Vagina (tissue), 2 donors: ENCODE measurements around the gene SHMT1. TPM values are rescaled to one million over a fixed set of nuclear protein-coding genes. Genes with fewer than 3 reads are reported as not detected.
"Not testable (repeated sequence)": the region's sequence is repeated elsewhere in the genome, so short reads cannot be mapped to it uniquely, and the experiment has no call there.

Experiments
- DNase-seq, 2 donors: peaks; one replicate each; pipeline ENCODE4 v3.0.0-alpha.2; 2017; ENCODE audit errors: extremely low spot score in 2 of 2
- H3K27ac ChIP-seq: fragments of 200-600 bp; sonication (generic); one replicate; pipeline ENCODE4 v1.5.1; 2019
- H3K27me3 ChIP-seq: fragments of 200-600 bp; sonication (generic); one replicate; pipeline ENCODE4 v1.5.1; 2019
- H3K36me3 ChIP-seq, 2 donors: fragments of 200-600 bp; sonication (generic); one replicate each; pipeline ENCODE4 v1.5.1; 2017 to 2019
- H3K4me1 ChIP-seq: fragments of 200-600 bp; sonication (generic); one replicate; pipeline ENCODE4 v1.5.1; 2019
- H3K4me3 ChIP-seq, 2 donors: fragments of 200-600 bp; sonication (generic); 1 replicate in 1 of 2; 2 replicates in 1 of 2; pipeline ENCODE4 v1.5.1; 2016 to 2019
- H3K9me3 ChIP-seq: fragments of 200-600 bp; sonication (generic); one replicate; pipeline ENCODE4 v1.5.1; 2019
- POLR2A ChIP-seq, 2 donors: fragments of 450-650 bp; IDR thresholded peaks; one replicate each; pipeline ENCODE4 v1.6.1; 2017; ENCODE audit warnings: antibody characterized with exemption in 2 of 2, mild to moderate bottlenecking in 2 of 2, moderate library complexity in 2 of 2
- POLR2AphosphoS5 ChIP-seq, 2 donors: sonication (generic); formaldehyde crosslinking; IDR thresholded peaks; one replicate each; pipeline ENCODE4 v1.9.0; 2017; ENCODE audit warnings: antibody characterized with exemption in 2 of 2, mild to moderate bottlenecking in 2 of 2, low read depth in 1 of 2; ENCODE audit not compliant: insufficient read depth in 1 of 2
- intact Hi-C: fragments of 100-400 bp; cut with DNase I; formaldehyde crosslinking; loops from one replicate; pipeline ENCODE4 v1.15.1; 2023
- total RNA-seq: library from RNA; depleted of rRNA; stranded (reverse); fragments of >200 nt; gene quantifications from one replicate; pipeline ENCODE4 v1.2.3, GENCODE V29; 2016
- TF ChIP-seq, protein P1 (sequence below), 3 experiments: fragments of 450-650 bp in 2 of 3; fragments of 200-600 bp in 1 of 3; sonication (generic) in 1 of 3; IDR thresholded peaks; one replicate each; pipeline ENCODE4 v1.5.1; 2017 to 2019; ENCODE audit warnings: antibody characterized with exemption in 3 of 3, mild to moderate bottlenecking in 2 of 3, moderate library complexity in 2 of 3

SHMT1 gene
- total RNA-seq, 1 donor from 2014 or later, result 31.4 TPM

DNA sequence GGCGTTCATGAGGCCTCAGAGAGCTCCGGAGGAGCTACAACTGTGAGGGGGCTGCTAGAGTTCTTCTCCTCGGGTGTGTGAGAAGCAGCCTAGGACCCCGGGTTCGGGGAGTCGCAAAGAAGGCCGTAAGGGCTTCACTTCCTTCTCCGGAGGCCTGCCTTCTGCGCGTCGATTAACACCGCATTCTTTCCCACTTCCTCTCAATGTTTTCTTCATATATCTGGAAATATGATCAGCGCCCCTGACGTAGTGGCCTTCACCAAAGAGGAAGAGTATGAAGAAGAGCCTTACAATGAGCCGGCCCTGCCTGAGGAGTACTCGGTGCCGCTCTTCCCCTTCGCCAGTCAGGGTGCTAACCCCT lies 47.8 kb downstream of the SHMT1 start:
- DNase-seq, result no peak
- Histone ChIP-seq H3K9me3 (no peaks in the 10 kb centered on the region), H3K27ac (peak overlapping the region; percentile 91), H3K27me3 (no peaks in the 10 kb centered on the region), H3K4me3 (peak overlapping the region; percentile 83 to 87), H3K4me1 (peaks cover 81% of the 10 kb centered on the region), H3K36me3 (peaks cover 0 to 15% of the 10 kb centered on the region in 2 donors)
- intact Hi-C loops, result no loop called here
- TF ChIP-seq POLR2A (IDR thresholded peaks at IDR 0.05), result no peak
- no peak for TF ChIP-seq POLR2AphosphoS5 (IDR thresholded peaks at IDR 0.05; ENCODE audit: insufficient read depth in 1 of 2, low read depth in 1 of 2)
- TF ChIP-seq, protein P1, sequence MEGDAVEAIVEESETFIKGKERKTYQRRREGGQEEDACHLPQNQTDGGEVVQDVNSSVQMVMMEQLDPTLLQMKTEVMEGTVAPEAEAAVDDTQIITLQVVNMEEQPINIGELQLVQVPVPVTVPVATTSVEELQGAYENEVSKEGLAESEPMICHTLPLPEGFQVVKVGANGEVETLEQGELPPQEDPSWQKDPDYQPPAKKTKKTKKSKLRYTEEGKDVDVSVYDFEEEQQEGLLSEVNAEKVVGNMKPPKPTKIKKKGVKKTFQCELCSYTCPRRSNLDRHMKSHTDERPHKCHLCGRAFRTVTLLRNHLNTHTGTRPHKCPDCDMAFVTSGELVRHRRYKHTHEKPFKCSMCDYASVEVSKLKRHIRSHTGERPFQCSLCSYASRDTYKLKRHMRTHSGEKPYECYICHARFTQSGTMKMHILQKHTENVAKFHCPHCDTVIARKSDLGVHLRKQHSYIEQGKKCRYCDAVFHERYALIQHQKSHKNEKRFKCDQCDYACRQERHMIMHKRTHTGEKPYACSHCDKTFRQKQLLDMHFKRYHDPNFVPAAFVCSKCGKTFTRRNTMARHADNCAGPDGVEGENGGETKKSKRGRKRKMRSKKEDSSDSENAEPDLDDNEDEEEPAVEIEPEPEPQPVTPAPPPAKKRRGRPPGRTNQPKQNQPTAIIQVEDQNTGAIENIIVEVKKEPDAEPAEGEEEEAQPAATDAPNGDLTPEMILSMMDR (IDR thresholded peaks at IDR 0.05), result no peak

DNA sequence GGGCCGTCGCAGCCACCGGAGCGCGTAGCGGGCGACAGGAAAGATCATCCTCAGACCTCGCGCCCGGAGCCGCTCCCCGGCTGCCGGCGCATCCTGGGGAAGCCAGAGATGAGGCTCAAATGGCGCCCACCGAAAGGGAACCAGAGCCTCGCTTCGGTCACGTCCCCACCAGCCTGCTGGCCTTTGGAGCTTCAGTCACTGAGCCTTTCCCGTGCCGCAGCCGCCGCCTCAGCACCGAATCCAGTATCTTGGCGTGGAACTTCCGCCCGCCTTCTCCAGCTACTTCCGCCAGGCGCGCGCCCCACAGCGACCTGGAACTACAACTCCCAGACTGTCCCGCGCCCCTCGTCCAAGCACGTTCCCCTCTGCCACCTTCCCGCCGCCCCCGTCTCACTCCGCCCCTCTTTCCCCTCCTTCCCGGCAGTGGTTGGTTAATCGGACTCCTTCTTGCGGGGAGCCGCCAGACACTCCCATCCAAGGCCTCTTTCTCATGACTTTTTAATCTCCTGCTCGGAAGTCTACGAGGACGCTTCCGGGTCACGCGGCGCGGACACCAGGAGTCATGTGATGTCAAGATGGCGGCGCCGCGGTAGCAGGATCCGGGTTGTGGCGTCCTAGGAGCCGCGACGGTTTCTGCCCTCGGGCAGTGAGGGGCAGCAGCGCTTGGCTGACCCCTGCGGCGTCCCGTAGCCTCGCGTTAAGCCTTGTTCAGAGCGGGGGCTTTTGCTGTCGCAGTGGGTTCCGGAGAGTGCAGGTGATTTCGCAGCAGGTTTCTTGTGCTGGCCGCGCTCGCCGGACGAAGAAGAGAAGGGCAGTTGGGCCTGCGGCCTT lies 48.4 kb downstream of the SHMT1 start, which contains the start of the genes SMCR8 and TOP3A:
Gene SMCR8 (plus strand): TSS at position 563 of the 831 bp plus-strand sequence. CDS start 497 bp downstream, outside the sequence.
Gene TOP3A (minus strand): TSS at position 264 of the 831 bp plus-strand sequence. CDS start 216 bp downstream, at position 48.
- Histone ChIP-seq H3K4me1 (peaks cover 75% of the 10 kb centered on the region), H3K27ac (peak within 1 kb of the TSS; percentile 91), H3K27me3 (no peaks in the 10 kb centered on the region), H3K36me3 (peaks cover 0 to 15% of the 10 kb centered on the region in 2 donors), H3K9me3 (no peaks in the 10 kb centered on the region), H3K4me3 (peak within 1 kb of the TSS; percentile 83 to 87)
- intact Hi-C loops, result no loop called here
- TF ChIP-seq, protein P1 (IDR thresholded peaks at IDR 0.05), result peak in 1 of 3 experiments; percentile 11
- TF ChIP-seq POLR2A (IDR thresholded peaks at IDR 0.05) (peak in 1 of 2 donors; percentile 41), POLR2AphosphoS5 (IDR thresholded peaks at IDR 0.05; ENCODE audit: insufficient read depth in 1 of 2, low read depth in 1 of 2) (peak; percentile 95 to 97)
- peak; percentile 99 to 100 for DNase-seq

DNA sequence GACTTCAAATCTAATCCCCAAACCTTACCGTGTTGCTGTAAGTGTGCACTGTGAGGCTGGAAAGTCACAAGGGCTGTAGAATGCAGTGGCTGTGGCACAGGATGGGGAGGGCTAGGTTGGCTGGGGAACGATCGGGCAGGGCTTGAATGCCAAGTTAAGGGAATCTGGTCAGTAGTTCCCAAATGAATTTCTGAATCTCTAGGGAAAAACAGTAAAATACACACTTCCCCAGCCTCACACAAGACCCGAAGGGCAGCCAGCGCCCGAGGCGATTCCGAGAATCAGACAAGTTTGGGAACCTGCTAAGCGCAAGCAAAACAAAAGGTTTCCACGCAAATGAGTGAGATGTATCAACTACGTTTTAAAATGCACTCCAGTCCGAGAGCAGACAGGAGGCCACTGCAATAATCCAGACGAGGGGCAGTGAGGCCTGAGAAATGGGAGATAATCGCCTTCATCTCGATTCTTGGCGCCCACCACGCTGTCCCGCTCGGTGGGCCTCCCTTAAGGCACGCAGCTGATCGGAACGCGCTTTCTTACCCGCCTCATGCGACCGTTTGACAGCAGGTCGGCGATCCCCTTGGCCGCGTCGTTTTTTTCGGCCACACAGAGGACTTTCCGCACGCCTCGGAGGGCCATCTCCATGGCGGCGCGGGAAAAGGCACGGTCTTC lies 49.2 kb downstream of the SHMT1 start:
- no peak for DNase-seq
- H3K4me3 ChIP-seq, result peak overlapping the region; percentile 83 to 87
- H3K27ac ChIP-seq, result peak overlapping the region; percentile 91
- H3K27me3 ChIP-seq, result no peaks in the 10 kb centered on the region
- peaks cover 68% of the 10 kb centered on the region for H3K4me1 ChIP-seq
- H3K36me3 ChIP-seq, result peaks cover 0 to 15% of the 10 kb centered on the region in 2 donors
- intact Hi-C loops, result no loop called here
- TF ChIP-seq POLR2A (IDR thresholded peaks at IDR 0.05), result no peak
- TF ChIP-seq POLR2AphosphoS5 (IDR thresholded peaks at IDR 0.05; ENCODE audit: insufficient read depth in 1 of 2, low read depth in 1 of 2), result no peak
- TF ChIP-seq, protein P1 (IDR thresholded peaks at IDR 0.05), result no peak
- no peaks in the 10 kb centered on the region for H3K9me3 ChIP-seq

DNA sequence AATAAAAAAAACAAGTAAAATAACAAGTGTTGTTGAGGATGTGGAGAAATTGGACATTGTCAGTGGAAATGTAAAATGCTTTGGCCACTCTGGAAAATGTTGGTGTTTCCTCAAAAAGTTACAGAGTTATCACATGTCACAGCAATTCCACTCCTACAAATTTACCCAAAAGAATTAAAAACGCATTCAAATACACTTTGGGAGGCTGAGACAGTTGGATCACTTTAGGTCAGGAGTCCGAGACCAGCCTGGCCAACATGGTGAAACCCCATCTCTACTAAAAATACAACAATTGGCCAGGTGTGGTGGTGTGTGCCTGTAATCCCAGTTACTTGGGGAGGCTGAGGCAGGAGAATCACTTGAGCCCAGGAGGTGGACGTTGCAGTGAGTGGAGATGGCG lies 54.1 kb downstream of the SHMT1 start:
- Histone ChIP-seq H3K27ac (no peak overlapping the region), H3K9me3 (no peaks in the 10 kb centered on the region), H3K36me3 (peaks cover 0 to 42% of the 10 kb centered on the region in 2 donors), H3K4me1 (peaks cover 27% of the 10 kb centered on the region), H3K27me3 (no peaks in the 10 kb centered on the region), H3K4me3 (no peak overlapping the region)
- intact Hi-C loops, result no loop called here
- TF ChIP-seq POLR2A (IDR thresholded peaks at IDR 0.05) (no peak), POLR2AphosphoS5 (IDR thresholded peaks at IDR 0.05; ENCODE audit: insufficient read depth in 1 of 2, low read depth in 1 of 2) (no peak)
- TF ChIP-seq, protein P1 (IDR thresholded peaks at IDR 0.05), result no peak
- no peak for DNase-seq

DNA sequence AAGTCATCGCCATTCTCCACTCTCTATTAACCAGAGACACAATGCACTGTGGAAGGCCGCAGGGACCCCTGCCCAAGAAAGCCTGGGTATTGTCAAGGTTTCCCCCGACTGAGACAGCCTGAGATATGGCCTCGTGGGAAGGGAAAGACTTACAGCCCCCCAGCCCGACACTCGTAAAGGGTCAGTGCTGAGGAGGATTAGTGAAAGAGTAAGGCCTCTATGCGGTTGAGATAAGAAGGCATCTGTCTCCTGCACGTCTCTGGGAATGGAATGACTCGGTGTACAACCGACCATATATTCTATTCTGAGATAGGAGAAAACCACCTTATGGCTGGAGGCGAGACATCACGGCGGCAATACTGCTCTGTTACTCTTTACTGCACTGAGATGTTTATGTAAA lies 60.1 kb downstream of the SHMT1 start:
- peaks cover 0 to 91% of the 10 kb centered on the region in 2 donors for H3K36me3 ChIP-seq
- intact Hi-C loops, H3K4me3 ChIP-seq, DNase-seq, H3K4me1 ChIP-seq, H3K27me3 ChIP-seq, H3K9me3 ChIP-seq, H3K27ac ChIP-seq: not testable (repeated sequence)
